ENCODE measurements around the gene UFM1. TPM values are rescaled to one million over a fixed set of nuclear protein-coding genes. Genes with fewer than 3 reads are reported as not detected.

Gene UFM1
- total RNA-seq, 1 donor from 2014 or later: 65.9 TPM

GRCh38 chr13:38401276-38401675 is 51.6 kb downstream of the UFM1 start:
- DNase-seq (ENCODE audit: low spot score): no peak
- intact Hi-C loops (cut with DNase I): no loop called here
- ATAC-seq: no peak

GRCh38 chr13:38405216-38405615 is 55.6 kb downstream of the UFM1 start:
- ATAC-seq (no peak), DNase-seq (ENCODE audit: low spot score) (no peak)
- intact Hi-C loops (cut with DNase I): no loop called here

GRCh38 chr13:38409771-38410170 is 60.1 kb downstream of the UFM1 start:
- DNase-seq (ENCODE audit: low spot score) (no peak), ATAC-seq (no peak)
- intact Hi-C loops (cut with DNase I): no loop called here

- no peak for DNase-seq (ENCODE audit: low spot score)
- intact Hi-C loops (cut with DNase I): no loop called here
- ATAC-seq: no peak
Observed at GRCh38 chr13:38412266-38412665, 62.6 kb downstream of the UFM1 start.
